ENCODE data around the gene PHLDB2.

Gene PHLDB2

DNA sequence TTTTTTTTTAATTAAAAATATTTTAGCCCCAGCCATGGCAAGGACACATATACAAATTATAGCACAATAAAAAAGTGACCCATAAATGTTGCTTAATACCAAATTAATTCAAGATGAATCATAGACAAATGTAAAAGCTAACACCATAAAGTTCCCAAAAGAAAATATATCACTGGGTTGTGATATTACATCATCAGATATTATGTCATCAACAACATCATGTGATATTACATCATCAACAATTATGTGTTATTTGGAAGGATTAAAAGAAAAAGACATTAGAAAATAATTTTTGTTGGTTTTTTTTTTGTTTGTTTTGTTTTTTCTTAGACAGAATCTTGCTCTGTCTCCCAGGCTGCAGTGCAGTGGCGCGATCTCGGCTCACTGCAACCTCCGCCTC, 85.3 kb downstream of the PHLDB2 start:
- H2BK120ac ChIP-seq (ENCODE audit: low read depth, low read length), result no peak overlapping the region
- H3K27ac ChIP-seq (replicated peaks; ENCODE audit: low read length), result no peak overlapping the region
- no peak overlapping the region for H3K18ac ChIP-seq (ENCODE audit: low read length)
- H3K4me1 ChIP-seq (ENCODE audit: control insufficient read depth in 2 of 2, insufficient read depth in 1 of 2, low read depth in 1 of 2, low read length in 2 of 2), result peaks cover 0 to 17% of the 10 kb centered on the region in 2 donors
- H4K8ac ChIP-seq (ENCODE audit: low read depth, low read length), result no peak overlapping the region
- H3K9me3 ChIP-seq (replicated peaks in 1 of 2; ENCODE audit: control insufficient read depth in 2 of 2, insufficient read depth in 1 of 2, low read depth in 1 of 2, low read length in 2 of 2), result peaks cover 0 to 3% of the 10 kb centered on the region in 2 donors
- no peaks in the 10 kb centered on the region for H3K79me1 ChIP-seq (ENCODE audit: low read depth, low read length)
- no peak overlapping the region for H2AFZ ChIP-seq (ENCODE audit: low read length)
- no peak overlapping the region for H3K14ac ChIP-seq (ENCODE audit: low read length)
- H2BK5ac ChIP-seq (ENCODE audit: low read length), result no peak overlapping the region
- DNase-seq (ENCODE audit: low spot score), result no peak
- peaks cover 0 to 82% of the 10 kb centered on the region in 2 donors for H3K36me3 ChIP-seq (replicated peaks in 1 of 2; ENCODE audit: control insufficient read depth in 2 of 2, insufficient read depth in 2 of 2, low read length in 2 of 2)
- no CpG with 5 or more reads among the region's 4 CpGs for WGBS, 2 donors (ENCODE audit: extremely low coverage in 2 of 2, insufficient read length in 2 of 2, insufficient replicate concordance in 1 of 2)
- H2BK12ac ChIP-seq (ENCODE audit: low read length), result no peak overlapping the region
- H3K4ac ChIP-seq (ENCODE audit: low read length), result no peak overlapping the region
- H3K9ac ChIP-seq (ENCODE audit: low read depth, low read length, poor library complexity), result no peak overlapping the region
- no peak overlapping the region for H3K23ac ChIP-seq (ENCODE audit: low read depth, low read length, poor library complexity)
- no peak overlapping the region for H4K91ac ChIP-seq (ENCODE audit: low read depth, low read length, poor library complexity)
- H3K4me3 ChIP-seq (ENCODE audit: low read length in 2 of 2), result no peak overlapping the region
- H3K27me3 ChIP-seq (ENCODE audit: control insufficient read depth in 3 of 3, insufficient read depth in 3 of 3, low read depth in 1 of 3, low read length in 3 of 3), result no peaks in the 10 kb centered on the region
- H2BK15ac ChIP-seq (ENCODE audit: low read length), result no peak overlapping the region
- H3K4me2 ChIP-seq (ENCODE audit: insufficient read depth, low read length, poor library complexity, severe bottlenecking), result no peak overlapping the region
- H2AK5ac ChIP-seq (ENCODE audit: low read depth, low read length), result no peak overlapping the region

DNA sequence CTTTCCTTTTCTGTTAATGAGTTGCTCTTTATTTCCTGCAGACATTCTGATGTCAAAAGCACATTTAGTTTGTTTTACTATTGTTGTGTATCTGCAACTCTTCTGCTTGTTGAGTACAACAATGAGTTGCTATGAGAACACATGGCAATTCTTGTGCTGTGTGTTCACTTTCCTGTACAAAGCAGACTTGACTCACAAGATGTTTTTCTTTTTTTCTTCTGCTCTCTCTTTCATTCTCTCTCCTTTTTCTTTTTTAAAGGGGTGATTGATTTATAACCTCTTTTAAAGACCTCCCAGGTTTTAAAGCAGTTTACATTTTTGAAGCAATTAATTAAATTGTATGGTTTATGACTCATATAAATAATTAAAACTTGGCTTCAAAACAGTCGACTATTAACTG, 88.2 kb downstream of the PHLDB2 start:
- no peak overlapping the region for H3K4me3 ChIP-seq (ENCODE audit: low read length in 2 of 2)

DNA sequence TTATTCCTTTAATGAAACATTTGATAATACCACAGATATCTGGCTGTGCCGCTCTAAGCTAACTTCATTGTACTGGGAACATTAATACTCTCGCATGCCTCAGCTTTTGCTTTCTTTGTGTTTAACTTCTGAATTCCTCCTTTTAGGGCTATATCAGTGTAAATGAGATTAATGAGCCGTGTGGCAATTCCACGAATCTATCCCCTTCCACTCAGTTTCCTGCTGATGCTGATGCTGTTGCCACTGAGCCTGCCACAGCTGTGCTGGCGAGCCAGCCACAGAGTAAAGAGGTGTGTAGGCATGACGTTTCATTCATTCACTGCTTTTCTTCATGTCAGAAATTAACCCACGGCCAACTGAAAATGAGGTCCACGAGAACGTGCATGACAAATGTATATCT, 89.7 kb downstream of the PHLDB2 start:
- Histone ChIP-seq H3K4ac (ENCODE audit: low read length) (no peak overlapping the region), H4K8ac (ENCODE audit: low read depth, low read length) (no peak overlapping the region), H3K9ac (ENCODE audit: low read depth, low read length, poor library complexity) (no peak overlapping the region), H2BK12ac (ENCODE audit: low read length) (no peak overlapping the region), H3K4me1 (ENCODE audit: control insufficient read depth in 2 of 2, insufficient read depth in 1 of 2, low read depth in 1 of 2, low read length in 2 of 2) (peaks cover 2 to 17% of the 10 kb centered on the region in 2 donors), H3K14ac (ENCODE audit: low read length) (no peak overlapping the region), H2BK15ac (ENCODE audit: low read length) (no peak overlapping the region), H3K4me3 (ENCODE audit: low read length in 2 of 2) (peak overlapping the region in 1 of 2 donors; percentile 18), H3K18ac (ENCODE audit: low read length) (no peak overlapping the region), H3K23ac (ENCODE audit: low read depth, low read length, poor library complexity) (no peak overlapping the region), H3K79me1 (ENCODE audit: low read depth, low read length) (no peaks in the 10 kb centered on the region), H4K91ac (ENCODE audit: low read depth, low read length, poor library complexity) (no peak overlapping the region), H3K36me3 (replicated peaks in 1 of 2; ENCODE audit: control insufficient read depth in 2 of 2, insufficient read depth in 2 of 2, low read length in 2 of 2) (peaks cover 0 to 80% of the 10 kb centered on the region in 2 donors), H2BK5ac (ENCODE audit: low read length) (no peak overlapping the region), H2BK120ac (ENCODE audit: low read depth, low read length) (no peak overlapping the region), H3K9me3 (replicated peaks in 1 of 2; ENCODE audit: control insufficient read depth in 2 of 2, insufficient read depth in 1 of 2, low read depth in 1 of 2, low read length in 2 of 2) (peaks cover 0 to 3% of the 10 kb centered on the region in 2 donors), H2AFZ (ENCODE audit: low read length) (no peak overlapping the region), H3K4me2 (ENCODE audit: insufficient read depth, low read length, poor library complexity, severe bottlenecking) (no peak overlapping the region), H3K27ac (replicated peaks; ENCODE audit: low read length) (no peak overlapping the region), H3K27me3 (ENCODE audit: control insufficient read depth in 3 of 3, insufficient read depth in 3 of 3, low read depth in 1 of 3, low read length in 3 of 3) (no peaks in the 10 kb centered on the region), H2AK5ac (ENCODE audit: low read depth, low read length) (no peak overlapping the region)
- DNase-seq (ENCODE audit: low spot score), result no peak
- no CpG with 5 or more reads among the region's 9 CpGs for WGBS, 2 donors (ENCODE audit: extremely low coverage in 2 of 2, insufficient read length in 2 of 2, insufficient replicate concordance in 1 of 2)

More for the DNA sequence above, 88.2 kb downstream of the PHLDB2 start:
- no peak overlapping the region for H4K91ac ChIP-seq (ENCODE audit: low read depth, low read length, poor library complexity)
- H3K18ac ChIP-seq (ENCODE audit: low read length), result no peak overlapping the region
- no peaks in the 10 kb centered on the region for H3K79me1 ChIP-seq (ENCODE audit: low read depth, low read length)
- H4K8ac ChIP-seq (ENCODE audit: low read depth, low read length), result no peak overlapping the region
- peaks cover 0 to 17% of the 10 kb centered on the region in 2 donors for H3K4me1 ChIP-seq (ENCODE audit: control insufficient read depth in 2 of 2, insufficient read depth in 1 of 2, low read depth in 1 of 2, low read length in 2 of 2)
- no peak overlapping the region for H3K23ac ChIP-seq (ENCODE audit: low read depth, low read length, poor library complexity)
- H3K36me3 ChIP-seq (replicated peaks in 1 of 2; ENCODE audit: control insufficient read depth in 2 of 2, insufficient read depth in 2 of 2, low read length in 2 of 2), result peaks cover 0 to 80% of the 10 kb centered on the region in 2 donors
- H2BK120ac ChIP-seq (ENCODE audit: low read depth, low read length), result no peak overlapping the region
- no peaks in the 10 kb centered on the region for H3K27me3 ChIP-seq (ENCODE audit: control insufficient read depth in 3 of 3, insufficient read depth in 3 of 3, low read depth in 1 of 3, low read length in 3 of 3)
- no peak overlapping the region for H3K4ac ChIP-seq (ENCODE audit: low read length)
- no peak overlapping the region for H2AK5ac ChIP-seq (ENCODE audit: low read depth, low read length)
- WGBS, 2 donors (ENCODE audit: extremely low coverage in 2 of 2, insufficient read length in 2 of 2, insufficient replicate concordance in 1 of 2), result no CpG with 5 or more reads among the region's 1 CpG
- H3K27ac ChIP-seq (replicated peaks; ENCODE audit: low read length), result no peak overlapping the region
- no peak overlapping the region for H2AFZ ChIP-seq (ENCODE audit: low read length)
- no peak overlapping the region for H2BK5ac ChIP-seq (ENCODE audit: low read length)
- no peak overlapping the region for H2BK12ac ChIP-seq (ENCODE audit: low read length)
- DNase-seq (ENCODE audit: low spot score), result no peak
- H3K14ac ChIP-seq (ENCODE audit: low read length), result no peak overlapping the region
- no peak overlapping the region for H3K4me2 ChIP-seq (ENCODE audit: insufficient read depth, low read length, poor library complexity, severe bottlenecking)
- H3K9ac ChIP-seq (ENCODE audit: low read depth, low read length, poor library complexity), result no peak overlapping the region
- H3K9me3 ChIP-seq (replicated peaks in 1 of 2; ENCODE audit: control insufficient read depth in 2 of 2, insufficient read depth in 1 of 2, low read depth in 1 of 2, low read length in 2 of 2), result peaks cover 0 to 3% of the 10 kb centered on the region in 2 donors
- H2BK15ac ChIP-seq (ENCODE audit: low read length), result no peak overlapping the region

DNA sequence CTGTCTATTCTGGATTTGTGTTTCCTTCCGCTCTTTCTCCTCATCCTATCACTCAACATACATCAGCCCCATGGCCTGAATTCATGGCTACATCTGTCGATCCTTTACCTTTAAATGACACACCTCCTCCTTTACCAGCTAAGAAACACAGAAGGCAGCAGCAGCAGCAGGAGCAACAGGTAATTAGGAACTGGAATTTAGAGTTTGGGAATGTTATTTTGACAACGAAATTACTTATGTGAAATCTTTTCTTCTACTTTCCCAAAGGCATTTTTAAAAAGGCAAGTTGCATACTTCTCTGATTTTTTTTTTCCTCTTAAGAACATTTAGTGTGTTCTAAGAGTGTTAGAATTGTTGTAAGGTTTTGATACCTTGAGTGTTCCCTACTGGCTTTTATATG, 90.6 kb downstream of the PHLDB2 start:
- H3K23ac ChIP-seq (ENCODE audit: low read depth, low read length, poor library complexity), result no peak overlapping the region
- H2BK5ac ChIP-seq (ENCODE audit: low read length), result no peak overlapping the region
- no peak for DNase-seq (ENCODE audit: low spot score)

More for the DNA sequence above, 90.6 kb downstream of the PHLDB2 start:
- no peak overlapping the region for H3K4ac ChIP-seq (ENCODE audit: low read length)
- H3K9ac ChIP-seq (ENCODE audit: low read depth, low read length, poor library complexity), result no peak overlapping the region
- H3K4me1 ChIP-seq (ENCODE audit: control insufficient read depth in 2 of 2, insufficient read depth in 1 of 2, low read depth in 1 of 2, low read length in 2 of 2), result peaks cover 2 to 17% of the 10 kb centered on the region in 2 donors
- no peak overlapping the region for H3K14ac ChIP-seq (ENCODE audit: low read length)
- H3K4me3 ChIP-seq (ENCODE audit: low read length in 2 of 2), result no peak overlapping the region
- H2AK5ac ChIP-seq (ENCODE audit: low read depth, low read length), result no peak overlapping the region
- H4K8ac ChIP-seq (ENCODE audit: low read depth, low read length), result no peak overlapping the region
- H2BK120ac ChIP-seq (ENCODE audit: low read depth, low read length), result no peak overlapping the region
- no peak overlapping the region for H2BK15ac ChIP-seq (ENCODE audit: low read length)
- no peak overlapping the region for H3K27ac ChIP-seq (replicated peaks; ENCODE audit: low read length)
- no peaks in the 10 kb centered on the region for H3K79me1 ChIP-seq (ENCODE audit: low read depth, low read length)
- WGBS, 2 donors (ENCODE audit: extremely low coverage in 2 of 2, insufficient read length in 2 of 2, insufficient replicate concordance in 1 of 2), result no CpG with 5 or more reads among the region's 3 CpGs
- no peak overlapping the region for H4K91ac ChIP-seq (ENCODE audit: low read depth, low read length, poor library complexity)
- H3K9me3 ChIP-seq (replicated peaks in 1 of 2; ENCODE audit: control insufficient read depth in 2 of 2, insufficient read depth in 1 of 2, low read depth in 1 of 2, low read length in 2 of 2), result peaks cover 0 to 3% of the 10 kb centered on the region in 2 donors
- no peak overlapping the region for H2AFZ ChIP-seq (ENCODE audit: low read length)
- H3K36me3 ChIP-seq (replicated peaks in 1 of 2; ENCODE audit: control insufficient read depth in 2 of 2, insufficient read depth in 2 of 2, low read length in 2 of 2), result peaks cover 0 to 81% of the 10 kb centered on the region in 2 donors
- no peaks in the 10 kb centered on the region for H3K27me3 ChIP-seq (ENCODE audit: control insufficient read depth in 3 of 3, insufficient read depth in 3 of 3, low read depth in 1 of 3, low read length in 3 of 3)
- no peak overlapping the region for H2BK12ac ChIP-seq (ENCODE audit: low read length)
- no peak overlapping the region for H3K18ac ChIP-seq (ENCODE audit: low read length)
- H3K4me2 ChIP-seq (ENCODE audit: insufficient read depth, low read length, poor library complexity, severe bottlenecking), result no peak overlapping the region
